Skin of body (tissue), 2 donors: ENCODE results near the gene SETBP1. TPM values are rescaled to one million over a fixed set of nuclear protein-coding genes. Genes with fewer than 3 reads are reported as not detected.

Experiments used
- DNase-seq: peaks from one replicate; lab custom pipeline; 2025; lab: John Stamatoyannopoulos, UW
- total RNA-seq: library from RNA; depleted of rRNA; stranded (reverse); fragments of >200 nt; gene quantifications from one replicate; pipeline ENCODE4 v1.2.3, GENCODE V29; 2014

Gene SETBP1
- total RNA-seq, 1 donor from 2014 or later = 24.1 TPM

DNA sequence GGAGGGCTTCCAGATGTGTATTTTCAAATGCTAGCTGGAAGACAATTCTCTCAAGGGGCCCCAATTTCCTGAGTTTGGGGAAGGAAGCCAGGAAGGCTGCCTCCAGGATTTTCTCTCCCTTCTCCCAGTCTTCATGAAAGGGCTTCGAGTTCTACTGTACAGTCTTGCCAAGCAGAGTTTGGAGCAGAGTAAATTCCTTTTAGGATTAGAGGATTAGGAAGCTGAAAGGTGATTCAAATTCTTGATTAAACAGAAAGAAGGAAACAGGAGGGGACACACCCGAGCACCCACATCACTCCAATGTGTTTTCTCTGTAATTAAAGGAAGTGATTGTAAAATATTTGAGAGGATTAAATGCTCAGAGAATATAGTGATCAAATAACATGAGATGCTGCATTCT, 217.8 kb downstream of the SETBP1 start:
- no peak for DNase-seq

DNA sequence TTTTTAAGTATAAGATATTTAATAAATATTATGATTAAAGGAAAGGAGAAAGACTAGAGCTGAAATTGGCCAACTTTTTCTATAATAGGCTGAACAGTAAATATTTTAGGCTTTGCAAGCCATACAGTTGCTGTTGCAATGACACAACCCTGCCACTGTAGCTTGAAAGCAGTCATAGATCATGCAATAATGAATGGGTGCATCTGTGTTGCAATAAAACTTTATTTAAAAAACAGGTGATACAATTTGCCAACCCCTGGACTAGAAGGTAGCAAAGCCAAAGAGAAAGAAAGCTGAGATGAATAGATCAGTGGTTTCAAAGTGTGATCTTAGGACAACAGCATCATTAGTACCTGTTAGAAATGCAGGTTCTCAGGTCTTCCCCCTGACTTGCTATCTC, 219.1 kb downstream of the SETBP1 start:
- DNase-seq = no peak

DNA sequence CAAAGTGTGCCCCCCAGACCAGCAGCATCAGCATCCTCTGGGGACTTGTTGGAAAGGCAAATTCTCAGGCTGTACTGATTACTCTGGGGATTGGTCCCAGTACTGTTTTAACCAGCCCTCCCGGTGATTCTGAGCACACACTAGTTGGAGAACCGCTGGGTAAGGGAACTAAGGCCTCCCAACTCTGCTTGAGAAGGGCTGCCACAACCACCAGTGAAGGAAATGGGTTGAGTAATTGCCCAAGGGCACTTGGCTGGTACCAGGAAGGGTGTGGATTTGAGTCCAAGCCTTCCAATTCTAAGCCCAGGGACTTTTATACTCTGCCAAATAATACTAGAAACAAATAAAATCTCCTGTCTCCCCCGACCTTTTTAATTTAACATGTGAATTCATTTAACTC, 219.9 kb downstream of the SETBP1 start:
- DNase-seq = no peak

DNA sequence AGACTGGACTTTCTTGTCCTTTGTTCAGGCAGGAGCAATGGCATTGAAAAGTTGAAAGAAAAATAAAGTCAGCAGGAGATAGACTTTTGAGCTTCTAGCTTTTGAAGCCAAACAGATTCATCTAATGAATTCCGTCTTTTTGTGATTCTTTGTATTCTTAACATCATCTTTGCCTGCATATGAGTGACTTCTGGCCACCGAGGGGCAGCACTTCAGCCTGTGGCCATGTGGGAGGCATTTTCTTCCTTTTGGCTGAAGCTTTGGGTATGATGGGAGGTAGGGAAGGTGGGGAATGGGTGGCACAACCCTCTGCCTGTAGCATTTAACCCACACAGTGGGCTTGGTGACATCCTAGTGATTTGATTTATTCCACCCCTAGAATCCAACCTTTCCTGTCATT, 220.6 kb downstream of the SETBP1 start:
- DNase-seq = no peak

DNA sequence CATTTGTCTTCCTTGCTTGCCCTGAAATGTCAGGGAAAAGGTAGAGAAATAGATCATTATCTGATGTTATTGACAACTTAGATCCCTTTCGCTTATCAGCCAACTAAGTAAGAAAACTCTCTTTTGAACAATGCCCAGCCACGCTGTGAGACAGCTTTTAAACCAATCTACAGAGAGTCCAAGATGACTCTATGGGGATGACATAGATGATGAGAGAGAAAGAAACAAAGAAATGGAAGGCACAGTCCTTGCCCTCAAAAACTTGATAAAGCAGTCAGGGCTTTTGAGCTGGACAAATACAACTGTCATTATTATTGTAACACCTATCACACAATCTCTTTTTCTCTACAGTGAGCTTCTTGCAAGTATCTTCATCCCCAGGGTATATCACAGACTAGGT, 222.6 kb downstream of the SETBP1 start:
- no peak for DNase-seq

DNA sequence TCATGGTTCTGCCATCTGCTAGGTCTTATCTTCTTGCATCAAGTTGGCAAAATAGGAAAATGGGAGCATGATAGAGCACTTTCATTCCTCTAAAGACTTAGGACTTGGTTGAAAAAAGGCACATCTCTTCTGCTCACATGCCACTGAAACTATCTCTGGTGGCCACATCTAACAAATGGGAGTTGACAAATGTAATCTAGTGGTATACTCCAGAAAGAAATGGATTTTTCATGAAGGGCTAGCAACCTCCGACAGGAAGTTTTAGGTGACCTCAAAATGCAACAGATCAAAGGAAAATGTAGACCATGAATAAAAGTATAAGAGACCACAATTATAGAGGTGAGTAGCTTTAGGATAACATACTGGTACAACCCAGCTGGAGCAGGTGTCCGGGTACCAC, 224.1 kb downstream of the SETBP1 start:
- DNase-seq = no peak

DNA sequence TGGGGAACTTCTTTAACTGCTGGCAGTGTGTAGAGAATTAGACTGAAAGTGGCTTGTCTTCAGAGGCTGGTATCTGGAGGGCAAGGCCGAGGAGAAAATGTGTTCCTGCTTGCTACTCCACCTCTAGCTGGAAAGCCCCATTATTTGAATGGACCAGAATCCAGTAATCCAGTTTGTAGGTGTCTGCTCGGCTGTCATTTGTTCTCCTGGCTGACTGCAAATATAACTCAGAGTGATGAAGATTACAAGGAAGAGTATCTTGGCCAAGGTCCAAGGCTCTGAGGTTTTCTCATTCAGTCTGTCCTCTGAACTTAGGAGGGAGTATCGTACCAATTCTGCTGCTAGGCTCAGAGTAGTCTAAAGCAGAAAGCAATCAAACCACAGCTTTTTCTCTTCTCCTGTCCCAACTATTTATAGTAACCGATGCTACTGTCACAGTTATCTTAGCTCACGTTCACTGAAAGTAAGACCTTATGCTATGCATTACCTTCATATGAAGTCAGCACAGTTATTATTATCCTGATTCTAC, 228.6 kb downstream of the SETBP1 start:
- no peak for DNase-seq

DNA sequence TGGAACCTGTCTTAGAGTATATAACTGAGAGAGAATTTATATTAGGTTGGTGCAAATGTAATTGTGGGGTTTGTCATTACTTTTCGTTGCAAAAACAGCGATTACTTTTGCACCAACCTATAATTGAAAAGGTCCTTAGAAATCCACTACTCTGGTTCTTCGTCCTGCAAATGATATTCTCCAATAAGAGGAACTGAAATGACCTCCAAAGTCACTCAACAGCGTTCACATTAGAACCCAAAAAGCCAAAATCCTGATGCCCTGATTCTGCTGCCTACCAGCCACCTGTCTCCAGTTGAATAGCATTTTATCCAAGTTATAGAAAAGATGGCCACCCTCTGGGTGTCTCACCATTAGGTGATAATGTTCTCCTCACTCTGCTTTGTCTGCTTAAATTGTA, 230.6 kb downstream of the SETBP1 start:
- DNase-seq = no peak

DNA sequence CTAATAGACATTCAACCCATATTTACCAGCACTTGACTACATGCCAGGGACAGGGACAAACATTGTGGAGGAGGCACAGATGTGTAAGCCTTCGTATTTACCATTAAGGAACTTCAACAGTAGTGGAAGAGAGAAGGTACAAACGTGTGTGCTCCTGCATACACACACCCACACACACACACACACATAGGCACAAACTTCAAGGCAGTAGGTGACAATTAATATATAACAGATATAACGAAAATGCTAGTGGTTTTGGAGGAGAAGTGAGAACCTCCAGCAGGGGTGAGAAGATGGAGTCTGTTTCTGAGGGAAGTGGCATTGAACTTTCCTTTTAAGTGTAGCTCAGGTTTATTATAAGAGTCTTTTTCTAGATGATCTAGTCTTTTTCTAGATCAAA, 231.1 kb downstream of the SETBP1 start:
- no peak for DNase-seq

DNA sequence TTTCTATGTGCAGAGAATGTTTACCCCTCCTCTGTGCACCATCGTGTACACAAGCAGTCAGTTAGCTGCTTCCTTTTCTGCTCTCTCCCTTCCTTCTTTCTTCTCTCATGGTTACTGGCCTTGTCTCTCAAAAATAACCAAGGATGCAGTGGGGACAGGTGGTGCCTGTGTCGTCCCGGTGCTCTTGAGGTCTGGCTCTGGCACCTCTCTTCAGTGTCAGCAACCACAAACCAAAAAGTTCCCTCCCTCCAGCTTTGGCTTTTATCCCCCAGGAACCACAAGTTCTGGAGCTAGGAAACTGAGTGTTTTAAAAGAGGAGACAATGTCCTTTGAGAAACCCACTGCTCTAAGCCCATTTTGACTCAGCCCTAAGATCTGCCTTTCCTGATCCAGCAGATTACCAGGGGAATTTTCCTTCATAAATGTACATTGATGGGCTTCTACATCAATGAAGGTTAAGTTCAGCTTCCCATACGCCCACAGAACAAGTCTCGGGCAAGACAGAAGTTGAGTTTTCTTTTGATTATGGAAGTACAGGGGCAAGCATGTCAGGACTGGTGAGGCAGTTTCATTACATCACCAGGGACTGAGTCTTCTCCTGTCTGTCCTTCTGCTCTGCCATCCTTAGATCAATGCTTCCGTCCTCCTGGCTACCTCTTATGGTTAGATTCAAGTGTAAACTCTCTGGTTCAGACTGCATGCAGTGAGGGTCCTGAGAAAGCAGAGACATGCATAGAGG, 232.2 kb downstream of the SETBP1 start:
- no peak for DNase-seq

DNA sequence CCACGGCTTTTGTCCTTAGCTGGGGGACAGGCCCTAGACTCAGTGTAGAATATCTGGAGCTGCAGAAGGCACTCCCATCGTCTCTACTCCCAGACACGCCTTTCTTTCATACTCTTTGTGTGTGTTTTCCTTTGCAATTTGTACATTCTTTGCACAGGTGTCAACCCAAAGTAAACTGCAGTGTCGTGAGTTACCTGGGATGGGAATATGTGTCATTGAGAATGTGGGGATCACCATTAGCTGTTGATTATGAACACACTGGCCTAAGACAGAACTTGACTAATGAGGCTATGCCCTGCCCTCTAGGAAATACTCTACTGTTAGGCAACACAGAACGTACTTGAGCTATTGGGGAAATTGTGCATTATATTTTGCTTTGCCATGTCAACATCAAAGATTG, 233.3 kb downstream of the SETBP1 start:
- no peak for DNase-seq

DNA sequence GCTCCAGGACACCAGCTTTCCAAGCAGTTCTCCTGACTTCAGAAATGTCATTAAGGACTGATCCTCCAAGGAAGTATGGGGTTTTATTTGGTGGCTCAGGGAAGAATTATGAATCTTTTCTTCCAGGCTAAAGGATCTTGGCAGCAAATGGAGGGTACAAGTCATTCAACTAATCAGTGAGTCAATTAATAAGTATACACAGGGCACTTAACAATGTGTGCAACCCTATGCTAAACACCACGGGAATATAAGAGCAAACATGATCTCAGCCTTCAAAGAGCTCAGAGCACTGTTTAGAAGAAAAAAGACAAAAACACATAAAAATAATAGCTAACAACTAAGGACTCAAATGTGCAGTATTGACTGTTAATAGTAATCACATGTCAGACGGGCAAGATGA, 234.5 kb downstream of the SETBP1 start:
- no peak for DNase-seq

DNA sequence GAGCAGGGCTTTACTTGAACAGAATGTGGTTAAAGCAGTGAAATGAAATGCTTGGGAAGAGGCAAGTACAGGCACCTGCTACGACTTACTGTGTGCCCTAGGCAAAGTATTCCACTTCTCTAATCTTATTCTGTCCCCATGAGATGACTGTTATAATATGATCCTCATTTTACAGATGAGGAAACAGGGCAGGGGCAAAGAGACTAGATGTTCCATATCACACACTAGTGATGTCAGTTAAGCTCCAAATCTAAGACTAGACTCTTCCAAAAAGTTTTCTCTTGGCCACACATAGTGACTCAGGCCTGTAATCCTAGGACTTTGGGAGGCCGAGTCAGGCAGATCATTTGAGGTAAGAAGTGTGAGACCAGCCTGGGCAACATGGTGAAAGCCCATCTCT, 235.0 kb downstream of the SETBP1 start:
- no peak for DNase-seq

DNA sequence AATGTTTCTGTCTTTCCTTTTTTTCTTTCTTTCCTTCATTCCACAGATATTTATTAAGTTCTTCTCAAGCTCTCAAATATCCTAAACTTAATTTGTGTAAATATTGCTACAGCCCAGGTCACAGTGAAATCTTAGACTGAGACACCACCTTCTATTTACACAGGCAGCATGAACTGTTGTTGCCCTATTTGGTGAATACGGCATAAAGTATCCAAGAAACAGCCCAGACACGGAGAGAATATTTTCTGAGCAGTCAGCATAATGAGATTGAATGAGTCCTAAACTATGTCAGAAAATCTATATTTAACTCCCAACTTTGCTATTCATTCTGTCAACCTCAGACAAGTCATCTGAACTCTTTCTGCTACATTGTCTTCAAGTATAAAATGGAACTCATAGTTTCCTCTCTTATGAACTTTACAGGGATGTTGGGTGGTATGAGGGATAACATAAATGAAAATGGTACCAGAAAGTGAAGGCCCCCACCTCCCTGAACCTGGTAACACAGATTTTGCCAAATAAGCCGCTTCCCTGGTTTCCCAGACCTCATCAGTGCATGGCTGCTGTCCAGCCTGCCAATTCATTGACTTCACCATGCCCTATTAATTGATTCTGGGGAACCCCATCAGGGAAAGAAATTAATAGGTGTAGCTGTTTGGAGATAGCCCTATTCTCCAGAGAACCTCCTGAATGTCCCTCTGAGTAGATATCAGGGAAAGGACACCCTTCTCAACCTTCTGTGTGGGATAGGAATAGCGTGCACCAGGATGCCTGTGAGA, 235.9 kb downstream of the SETBP1 start:
- no peak for DNase-seq

DNA sequence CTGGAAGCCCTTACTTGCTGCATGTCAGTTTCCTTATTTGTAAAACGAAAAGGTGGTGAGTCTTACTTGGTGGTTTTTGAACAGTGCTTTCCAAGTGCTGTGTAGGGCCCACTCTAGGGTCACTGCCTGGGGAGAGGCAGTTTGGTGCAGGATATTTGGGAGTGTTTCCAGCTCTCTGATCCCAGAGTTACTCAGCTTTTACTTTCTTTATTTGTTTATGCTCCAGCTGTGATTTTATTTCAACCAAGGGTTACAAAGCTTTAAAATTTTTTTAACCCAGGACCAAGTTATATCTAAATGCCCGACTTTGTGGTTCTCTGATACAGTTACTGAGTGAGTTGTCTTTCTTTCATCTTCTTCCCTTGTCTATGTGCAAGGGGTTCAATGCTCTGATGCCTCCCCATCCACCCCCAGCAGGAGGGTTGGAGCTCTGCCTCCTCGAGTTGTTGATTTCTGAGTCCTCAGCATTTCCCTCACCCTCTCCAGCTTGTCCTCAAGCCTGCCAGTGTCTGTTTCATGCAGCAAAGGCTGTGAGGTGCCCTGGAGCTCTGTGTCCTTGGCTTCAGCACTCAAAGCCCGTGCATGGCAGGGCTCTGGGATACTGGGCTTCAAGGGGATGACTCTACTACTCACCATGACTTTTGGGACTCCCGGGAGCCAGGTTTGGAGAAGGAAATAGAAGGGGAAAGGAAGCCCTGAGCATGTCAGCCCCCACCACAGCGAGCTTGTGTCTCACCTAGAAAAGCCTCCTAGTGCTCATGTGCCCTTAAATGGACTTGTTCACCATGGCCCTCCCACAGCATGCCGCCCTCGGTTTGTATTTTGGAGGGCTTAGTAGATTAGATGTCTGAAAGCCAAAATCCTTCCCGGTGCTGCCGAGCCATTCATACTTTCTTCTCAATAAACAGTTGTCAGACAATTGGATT, 236.8 kb downstream of the SETBP1 start:
- no peak for DNase-seq

DNA sequence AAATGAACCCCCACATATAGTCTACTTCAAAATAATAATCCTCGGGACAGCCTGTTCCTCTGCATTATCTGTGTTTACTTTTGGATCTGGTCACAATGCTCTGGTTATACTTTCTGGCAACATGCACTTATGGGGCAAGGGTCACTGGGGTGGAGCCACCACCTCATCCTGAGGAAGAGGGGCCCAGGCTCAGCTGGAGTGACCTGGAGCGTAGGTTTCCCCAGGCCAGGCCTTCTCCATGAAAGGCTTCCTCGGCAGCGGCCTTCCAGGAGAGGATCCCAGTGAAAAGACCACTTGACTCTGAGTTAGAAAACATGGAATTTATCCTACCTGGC, 237.4 kb downstream of the SETBP1 start:
- no peak for DNase-seq

DNA sequence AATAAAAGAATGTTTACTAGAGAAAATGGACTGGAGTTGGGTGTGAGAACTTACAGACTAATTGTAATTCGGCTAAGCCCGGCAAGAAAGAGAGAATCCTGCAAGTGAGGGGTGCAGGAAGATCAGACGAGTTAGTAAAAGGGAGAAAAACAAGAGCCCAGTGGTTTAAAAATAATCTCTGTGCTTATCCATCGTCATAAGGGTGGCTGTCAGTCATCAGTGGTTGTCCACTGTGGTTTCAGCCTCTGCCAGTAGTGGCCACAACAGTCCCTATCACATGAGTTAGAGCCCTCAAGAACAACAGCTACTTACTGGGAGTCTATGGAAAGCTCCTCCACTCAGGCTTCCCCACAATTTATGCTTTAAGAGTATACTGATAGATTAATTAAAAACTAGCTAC, 239.8 kb downstream of the SETBP1 start:
- DNase-seq = no peak

DNA sequence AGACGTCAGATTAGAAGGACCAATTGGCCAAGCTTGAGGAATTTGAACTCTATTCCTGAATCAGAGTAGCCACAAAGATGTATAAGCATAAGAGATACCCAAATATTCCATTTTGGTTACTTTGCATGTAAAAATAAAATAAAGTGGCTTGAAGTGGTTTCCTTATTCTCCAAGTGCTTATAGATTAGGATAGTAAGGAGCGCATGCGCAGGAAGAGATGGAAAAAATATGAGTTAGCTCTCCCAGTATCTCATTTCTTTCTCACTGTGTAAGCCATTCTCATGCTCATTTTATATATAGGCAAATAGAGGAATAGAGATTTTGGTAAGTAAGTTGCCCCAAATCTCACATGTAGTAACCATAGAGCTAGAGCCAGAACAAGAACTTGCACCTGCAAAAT, 241.3 kb downstream of the SETBP1 start:
- no peak for DNase-seq

DNA sequence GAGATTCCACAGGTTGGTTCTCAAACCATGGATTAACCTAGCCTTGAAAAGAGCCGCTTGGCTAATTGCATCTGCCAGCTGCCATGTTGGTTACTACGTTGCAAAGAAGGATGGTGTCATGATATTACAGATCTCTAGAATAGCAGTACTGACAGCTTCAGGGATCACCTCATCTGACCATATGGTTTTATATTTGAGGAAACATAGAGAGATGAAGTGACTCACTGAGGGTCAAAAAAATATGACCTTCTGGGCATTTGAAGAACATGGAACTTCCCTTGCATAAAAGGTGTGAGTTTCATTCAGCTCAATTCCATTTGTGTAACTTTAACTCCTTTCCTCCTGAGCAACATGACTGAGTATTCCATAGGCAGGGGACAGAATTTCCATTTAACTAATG, 242.3 kb downstream of the SETBP1 start:
- no peak for DNase-seq

DNA sequence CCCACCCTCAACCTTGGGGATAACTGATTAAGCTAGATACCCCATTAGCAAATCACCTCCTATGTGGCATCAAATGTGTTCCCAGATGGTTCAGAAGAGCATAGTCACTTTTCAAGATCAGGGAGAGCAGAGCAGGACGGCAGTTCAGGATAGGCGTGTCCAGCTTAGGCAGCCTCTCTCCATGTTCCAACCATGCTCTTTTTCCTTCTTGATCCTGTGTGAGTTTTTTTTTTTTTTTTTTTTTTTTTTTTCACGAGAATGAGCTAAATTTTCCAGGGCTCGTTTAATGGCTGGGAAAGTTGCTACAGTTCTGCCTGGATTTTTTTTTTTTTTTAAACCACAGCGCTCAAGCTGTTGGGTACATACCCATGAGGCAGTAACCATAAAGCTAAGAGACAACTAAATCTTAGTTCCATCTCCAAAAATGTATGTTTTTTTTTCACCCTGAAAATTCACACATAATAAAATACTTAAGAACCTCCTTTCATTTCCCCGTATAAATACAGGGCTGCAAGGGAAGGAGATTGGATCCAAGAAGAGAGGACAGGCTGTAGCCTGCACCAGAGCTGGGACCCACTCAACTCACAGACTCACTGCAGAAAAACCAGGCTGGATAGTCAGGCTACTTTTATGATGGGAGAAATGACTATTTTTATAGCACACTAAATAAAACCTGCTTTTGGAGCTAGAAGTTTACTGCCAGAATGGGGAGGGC, 244.3 kb downstream of the SETBP1 start:
- DNase-seq = peak; percentile 11

DNA sequence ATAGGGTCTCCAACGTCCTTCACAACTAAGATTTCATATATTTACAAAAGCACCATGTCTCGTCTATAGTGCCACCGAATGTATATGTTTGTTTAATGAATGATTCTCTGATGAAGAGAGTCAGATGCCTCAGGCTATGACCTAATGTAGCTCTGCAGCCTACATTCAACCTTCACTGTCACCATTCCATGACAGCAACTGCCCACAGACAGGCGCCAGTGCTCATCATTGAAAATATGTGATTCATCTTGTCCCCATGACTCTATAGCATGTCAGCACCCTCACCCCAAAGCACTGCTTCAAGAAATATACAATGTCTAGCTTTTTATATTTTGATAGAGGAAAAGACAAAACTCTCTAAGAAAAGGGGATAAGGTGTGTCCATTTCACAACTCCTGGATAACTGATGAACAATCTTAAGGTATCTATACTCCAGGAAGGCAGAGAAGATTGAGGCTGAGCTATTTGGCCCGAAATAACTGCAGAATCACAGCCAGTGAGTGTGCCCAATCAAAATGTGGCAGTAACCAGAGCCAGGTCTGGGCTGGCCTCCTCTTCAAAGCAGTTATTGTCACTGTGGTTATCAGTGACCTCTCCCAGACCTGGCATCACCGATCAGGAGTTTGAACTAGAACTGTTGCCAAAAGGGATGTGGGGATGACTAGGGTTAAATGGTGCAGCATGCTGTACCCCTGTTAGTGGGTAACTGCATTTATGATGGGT, 246.6 kb downstream of the SETBP1 start:
- no peak for DNase-seq
